Neural progenitor cell (in vitro differentiated cells): ENCODE data around the gene TULP1. TPM values are rescaled to one million over a fixed set of nuclear protein-coding genes. Genes with fewer than 3 reads are reported as not detected.

ENCODE experiments used
- DNase-seq: peaks from one replicate; pipeline ENCODE4 v3.0.0-alpha.2; 2016; ENCODE audit warnings: low spot score
- H2AFZ ChIP-seq: fragments of 200-600 bp; sonication (generic); replicated peaks from 2 replicates; pipeline ENCODE4 v1.6.1; 2016; ENCODE audit warnings: antibody characterized with exemption
- H3F3A ChIP-seq: fragments of 200-600 bp; sonication (generic); 2 replicates; pipeline ENCODE4 v1.6.1; 2016; ENCODE audit warnings: antibody characterized with exemption, low read depth
- H3K27ac ChIP-seq: fragments of 200-600 bp; sonication (generic); 2 replicates; pipeline ENCODE4 v1.5.1; 2016; ENCODE audit warnings: mild to moderate bottlenecking
- H3K27me3 ChIP-seq: fragments of 200-600 bp; sonication (generic); 2 replicates; pipeline ENCODE4 v1.6.1; 2016; ENCODE audit warnings: mild to moderate bottlenecking, moderate library complexity
- H3K36me3 ChIP-seq: fragments of 200-600 bp; sonication (generic); 2 replicates; pipeline ENCODE4 v1.5.1; 2016
- H3K4me1 ChIP-seq: fragments of 200-600 bp; sonication (generic); 2 replicates; pipeline ENCODE4 v1.6.1; 2016; ENCODE audit warnings: mixed run types
- H3K4me2 ChIP-seq: fragments of 200-600 bp; sonication (generic); 2 replicates; pipeline ENCODE4 v1.6.1; 2016
- H3K4me3 ChIP-seq: fragments of 200-600 bp; sonication (generic); 2 replicates; pipeline ENCODE4 v1.5.1; 2016
- H3K79me2 ChIP-seq: fragments of 200-600 bp; sonication (generic); 2 replicates; pipeline ENCODE4 v1.6.1; 2016; ENCODE audit warnings: low read depth
- H3K9ac ChIP-seq: fragments of 200-600 bp; sonication (generic); 2 replicates; pipeline ENCODE4 v1.6.1; 2016
- H3K9me3 ChIP-seq: fragments of 200-600 bp; sonication (generic); 2 replicates; pipeline ENCODE4 v1.5.1; 2016; ENCODE audit warnings: low read depth
- H4K20me1 ChIP-seq: fragments of 200-600 bp; sonication (generic); 2 replicates; pipeline ENCODE4 v1.6.1; 2016; ENCODE audit warnings: low read depth
- H3K27ac Mint-ChIP-seq: 3 replicates; pipeline ENCODE4 v1.8.0; 2021; ENCODE audit warnings: mixed read lengths
- H3K27me3 Mint-ChIP-seq: 2 replicates; pipeline ENCODE4 v1.8.0; 2022; ENCODE audit warnings: low read depth, mild to moderate bottlenecking, inconsistent platforms, moderate library complexity, mixed read lengths; ENCODE audit not compliant: insufficient read depth
- H3K36me3 Mint-ChIP-seq: 3 replicates; pipeline ENCODE4 v1.8.0; 2021; ENCODE audit warnings: mixed read lengths
- H3K4me1 Mint-ChIP-seq: 3 replicates; pipeline ENCODE4 v1.8.0; 2021; ENCODE audit warnings: mixed read lengths
- H3K4me3 Mint-ChIP-seq: 3 replicates; pipeline ENCODE4 v1.8.0; 2021; ENCODE audit warnings: mild to moderate bottlenecking, moderate library complexity, mixed read lengths
- H3K9me3 Mint-ChIP-seq: 3 replicates; pipeline ENCODE4 v1.8.0; 2020; ENCODE audit warnings: mixed read lengths
- EZH2 ChIP-seq: fragments of 200-600 bp; sonication (generic); IDR thresholded peaks from 2 replicates; pipeline ENCODE4 v1.6.1; 2017; ENCODE audit warnings: antibody characterized with exemption, mild to moderate bottlenecking, moderate library complexity
- EZH2phosphoT487 ChIP-seq: fragments of 200-600 bp; sonication (generic); IDR thresholded peaks from 2 replicates; pipeline ENCODE4 v1.6.1; 2017; ENCODE audit warnings: antibody characterized with exemption
- total RNA-seq: library from RNA; depleted of rRNA; stranded (reverse); fragments of >200 nt; gene quantifications from 2 replicates; pipeline ENCODE4 v1.2.3, GENCODE V29; 2015; ENCODE audit warnings: low replicate concordance
- TF ChIP-seq, protein P1 (sequence below): fragments of 200-600 bp; sonication (generic); IDR thresholded peaks from 2 replicates; pipeline ENCODE4 v1.5.1; 2017; ENCODE audit warnings: antibody characterized with exemption, mild to moderate bottlenecking

Gene TULP1
- total RNA-seq, 1 donor from 2014 or later = not detected

DNA sequence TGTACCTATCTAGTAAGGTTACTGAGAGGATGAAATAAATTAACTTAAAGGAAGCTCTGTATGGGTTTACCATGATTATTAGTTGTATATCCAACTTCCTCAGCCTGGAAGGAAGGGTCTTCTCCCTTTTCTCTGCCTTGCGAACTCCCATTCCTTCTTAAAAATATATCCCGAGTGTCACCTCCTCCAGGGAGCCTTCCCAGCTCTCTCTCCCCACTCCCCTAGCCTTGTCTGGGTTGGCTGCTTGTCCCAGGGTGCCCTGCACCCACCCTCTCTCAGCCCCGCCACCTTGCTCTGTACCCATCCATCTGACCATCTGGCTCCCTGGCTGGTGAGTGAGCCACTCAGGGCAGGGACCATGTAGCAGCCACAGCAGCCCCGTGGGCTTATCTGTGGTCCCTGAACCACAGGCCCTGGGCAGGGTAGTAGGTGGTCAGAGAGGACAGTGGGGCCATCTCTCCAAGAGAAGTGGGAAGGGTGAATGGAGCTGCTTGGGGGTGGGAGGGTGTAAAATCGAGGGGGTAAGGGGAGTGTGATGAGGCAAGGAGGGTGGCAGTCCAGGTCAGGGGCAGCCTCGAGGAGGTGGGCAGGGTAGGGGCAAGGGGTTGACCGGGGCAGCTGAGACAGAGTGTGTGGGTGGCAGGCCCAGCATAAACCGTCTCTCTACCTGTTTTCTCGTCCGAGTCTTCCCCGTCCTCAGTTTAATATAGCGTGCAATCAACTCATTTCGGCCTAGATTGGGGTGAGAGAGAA, 28.6 kb downstream of the TULP1 start:
- Histone ChIP-seq H3K4me3 (no peak overlapping the region), H3K79me2 (peaks cover 9% of the 10 kb centered on the region), H3K4me1 (peaks cover 31% of the 10 kb centered on the region), H3K27ac (no peak overlapping the region), H3K9me3 (no peaks in the 10 kb centered on the region), H3K27me3 (no peaks in the 10 kb centered on the region), H3K36me3 (no peaks in the 10 kb centered on the region), H3K4me2 (no peak overlapping the region), H4K20me1 (peaks cover 17% of the 10 kb centered on the region), H3K9ac (no peak overlapping the region), H2AFZ (no peak overlapping the region), H3F3A (peaks cover 12% of the 10 kb centered on the region)
- no peak overlapping the region for H3K27ac Mint-ChIP-seq
- DNase-seq = no peak
- TF ChIP-seq, protein P1, sequence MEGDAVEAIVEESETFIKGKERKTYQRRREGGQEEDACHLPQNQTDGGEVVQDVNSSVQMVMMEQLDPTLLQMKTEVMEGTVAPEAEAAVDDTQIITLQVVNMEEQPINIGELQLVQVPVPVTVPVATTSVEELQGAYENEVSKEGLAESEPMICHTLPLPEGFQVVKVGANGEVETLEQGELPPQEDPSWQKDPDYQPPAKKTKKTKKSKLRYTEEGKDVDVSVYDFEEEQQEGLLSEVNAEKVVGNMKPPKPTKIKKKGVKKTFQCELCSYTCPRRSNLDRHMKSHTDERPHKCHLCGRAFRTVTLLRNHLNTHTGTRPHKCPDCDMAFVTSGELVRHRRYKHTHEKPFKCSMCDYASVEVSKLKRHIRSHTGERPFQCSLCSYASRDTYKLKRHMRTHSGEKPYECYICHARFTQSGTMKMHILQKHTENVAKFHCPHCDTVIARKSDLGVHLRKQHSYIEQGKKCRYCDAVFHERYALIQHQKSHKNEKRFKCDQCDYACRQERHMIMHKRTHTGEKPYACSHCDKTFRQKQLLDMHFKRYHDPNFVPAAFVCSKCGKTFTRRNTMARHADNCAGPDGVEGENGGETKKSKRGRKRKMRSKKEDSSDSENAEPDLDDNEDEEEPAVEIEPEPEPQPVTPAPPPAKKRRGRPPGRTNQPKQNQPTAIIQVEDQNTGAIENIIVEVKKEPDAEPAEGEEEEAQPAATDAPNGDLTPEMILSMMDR = no peak
- TF ChIP-seq EZH2phosphoT487 (no peak), EZH2 (no peak)
- H3K36me3 Mint-ChIP-seq = peaks cover 2% of the 10 kb centered on the region
- H3K4me3 Mint-ChIP-seq = no peak overlapping the region
- H3K9me3 Mint-ChIP-seq = no peaks in the 10 kb centered on the region
- peaks cover 26% of the 10 kb centered on the region for H3K4me1 Mint-ChIP-seq
- peaks cover 4% of the 10 kb centered on the region for H3K27me3 Mint-ChIP-seq

DNA sequence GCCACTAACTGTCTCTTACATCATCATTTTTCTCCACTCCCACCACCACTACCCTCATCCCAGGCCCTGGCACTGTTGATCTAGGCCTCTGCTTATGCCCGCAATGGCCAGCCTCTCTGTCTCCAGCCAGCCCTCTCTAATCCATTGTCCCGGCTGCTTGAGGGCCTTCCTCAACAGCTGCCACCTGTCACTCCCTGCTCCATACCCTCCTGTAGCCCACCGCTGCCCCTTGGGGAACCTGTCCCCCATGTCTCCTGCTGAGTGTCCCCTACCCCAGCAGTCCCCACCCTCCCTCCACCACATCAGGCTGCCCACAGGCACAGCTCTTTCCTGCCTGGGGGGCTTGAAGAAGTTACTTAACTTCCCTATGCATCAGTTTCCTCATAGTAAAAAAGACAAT, 29.2 kb downstream of the TULP1 start:
- Histone ChIP-seq H3K36me3 (no peaks in the 10 kb centered on the region), H3K9me3 (no peaks in the 10 kb centered on the region), H3K27ac (no peak overlapping the region), H3K4me2 (no peak overlapping the region), H3F3A (peaks cover 7% of the 10 kb centered on the region), H3K27me3 (no peaks in the 10 kb centered on the region), H3K79me2 (peaks cover 4% of the 10 kb centered on the region), H4K20me1 (peaks cover 16% of the 10 kb centered on the region), H3K4me3 (no peak overlapping the region), H2AFZ (no peak overlapping the region), H3K4me1 (peaks cover 30% of the 10 kb centered on the region), H3K9ac (no peak overlapping the region)
- no peak for DNase-seq
- peaks cover 4% of the 10 kb centered on the region for H3K27me3 Mint-ChIP-seq
- H3K27ac Mint-ChIP-seq = peak overlapping the region; percentile 86
- H3K36me3 Mint-ChIP-seq = peaks cover 2% of the 10 kb centered on the region
- H3K9me3 Mint-ChIP-seq = no peaks in the 10 kb centered on the region
- TF ChIP-seq EZH2 = no peak
- peaks cover 24% of the 10 kb centered on the region for H3K4me1 Mint-ChIP-seq
- no peak overlapping the region for H3K4me3 Mint-ChIP-seq

DNA sequence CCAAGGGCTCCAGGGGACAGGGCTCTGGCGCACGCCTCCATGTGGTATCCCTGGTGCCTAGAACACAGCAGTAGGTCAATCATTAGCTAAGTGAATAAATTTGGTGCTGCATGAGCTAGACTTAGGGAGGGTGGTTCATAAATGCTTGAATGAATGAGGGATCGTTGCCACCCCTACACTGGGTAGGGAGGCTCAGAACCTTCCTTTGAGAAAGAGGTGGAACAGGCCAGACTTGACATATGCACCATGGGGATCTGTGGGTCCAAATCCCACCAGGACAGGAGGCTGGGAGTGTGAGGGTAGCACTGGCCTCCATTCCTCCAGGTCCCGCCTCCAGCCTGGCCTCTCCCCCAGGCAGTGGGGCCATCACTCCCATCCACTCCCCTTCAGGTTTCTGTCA, 29.6 kb downstream of the TULP1 start:
- TF ChIP-seq, protein P1 = no peak
- TF ChIP-seq EZH2phosphoT487 (no peak), EZH2 (no peak)
- Histone ChIP-seq H3K36me3 (no peaks in the 10 kb centered on the region), H4K20me1 (peaks cover 16% of the 10 kb centered on the region), H3K9ac (no peak overlapping the region), H3K4me2 (no peak overlapping the region), H3K79me2 (peaks cover 4% of the 10 kb centered on the region), H3K27ac (no peak overlapping the region), H3K9me3 (no peaks in the 10 kb centered on the region), H3K4me1 (peaks cover 26% of the 10 kb centered on the region), H3K27me3 (no peaks in the 10 kb centered on the region), H2AFZ (no peak overlapping the region), H3F3A (peaks cover 5% of the 10 kb centered on the region), H3K4me3 (no peak overlapping the region)
- peak overlapping the region; percentile 16 for H3K4me3 Mint-ChIP-seq
- H3K4me1 Mint-ChIP-seq = peaks cover 19% of the 10 kb centered on the region
- peak overlapping the region; percentile 86 for H3K27ac Mint-ChIP-seq
- H3K9me3 Mint-ChIP-seq = no peaks in the 10 kb centered on the region
- peaks cover 2% of the 10 kb centered on the region for H3K36me3 Mint-ChIP-seq
- no peak for DNase-seq
- H3K27me3 Mint-ChIP-seq = peaks cover 4% of the 10 kb centered on the region

DNA sequence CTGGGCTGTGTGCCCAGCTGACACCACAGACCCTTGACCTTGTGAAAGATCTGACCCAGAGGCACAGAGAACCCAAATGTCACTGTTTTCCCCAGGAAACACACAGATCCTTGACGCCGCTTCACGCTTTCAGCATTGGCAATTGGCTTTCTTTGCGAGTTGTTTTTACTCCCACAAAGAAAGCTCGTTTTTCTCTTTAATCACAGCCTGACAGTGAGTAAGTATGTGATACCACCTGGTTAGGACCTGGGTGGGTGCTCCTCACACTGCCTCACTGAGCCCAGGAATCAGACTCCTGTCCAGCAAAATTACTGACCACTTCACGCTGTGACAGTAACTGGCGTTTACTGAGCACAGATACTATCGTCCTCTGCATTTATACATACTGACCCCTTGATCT, 31.5 kb downstream of the TULP1 start:
- Histone ChIP-seq H3K79me2 (no peaks in the 10 kb centered on the region), H3K4me3 (no peak overlapping the region), H3K9me3 (no peaks in the 10 kb centered on the region), H3K4me2 (no peak overlapping the region), H4K20me1 (peaks cover 11% of the 10 kb centered on the region), H2AFZ (no peak overlapping the region), H3F3A (peaks cover 14% of the 10 kb centered on the region), H3K27ac (no peak overlapping the region), H3K4me1 (peaks cover 21% of the 10 kb centered on the region), H3K36me3 (no peaks in the 10 kb centered on the region), H3K27me3 (no peaks in the 10 kb centered on the region), H3K9ac (no peak overlapping the region)
- Mint-ChIP-seq H3K4me1 (peaks cover 18% of the 10 kb centered on the region), H3K4me3 (peak overlapping the region; percentile 36), H3K36me3 (peaks cover 4% of the 10 kb centered on the region), H3K27ac (peak overlapping the region; percentile 67), H3K27me3 (peaks cover 4% of the 10 kb centered on the region), H3K9me3 (no peaks in the 10 kb centered on the region)
- DNase-seq = no peak
- TF ChIP-seq, protein P1 = no peak
- TF ChIP-seq EZH2phosphoT487 (no peak), EZH2 (no peak)
